GM12801 (cell line): Measurements from ENCODE around the gene TRIM67.

Source experiments
- TF ChIP-seq, protein P1 (sequence below): IDR thresholded peaks from one replicate; pipeline ENCODE4 v1.5.1; 2011; ENCODE audit warnings: control low read depth; ENCODE audit not compliant: insufficient read length; ENCODE audit errors: extremely low read depth

The TRIM67 gene

DNA sequence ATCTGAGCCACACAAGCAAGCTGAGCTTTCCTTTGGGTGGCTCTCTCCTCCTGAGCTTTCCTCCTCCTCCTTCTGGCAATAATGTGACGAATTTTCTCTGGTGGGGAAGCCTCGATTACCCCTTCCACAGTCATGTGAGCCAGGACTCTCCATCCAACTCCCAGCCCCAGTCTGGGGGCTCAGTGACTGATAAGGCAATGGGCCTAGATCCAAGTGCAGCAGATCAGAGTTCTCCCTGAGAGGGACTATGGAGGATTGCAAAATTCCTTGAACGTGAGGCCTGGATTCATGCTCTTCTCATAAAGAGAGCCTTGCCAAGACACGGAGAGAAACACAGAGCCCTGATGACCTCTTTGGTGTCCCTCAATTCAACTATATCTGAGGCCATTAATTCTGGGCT lies 31.3 kb upstream of the TRIM67 start:
- TF ChIP-seq, protein P1, sequence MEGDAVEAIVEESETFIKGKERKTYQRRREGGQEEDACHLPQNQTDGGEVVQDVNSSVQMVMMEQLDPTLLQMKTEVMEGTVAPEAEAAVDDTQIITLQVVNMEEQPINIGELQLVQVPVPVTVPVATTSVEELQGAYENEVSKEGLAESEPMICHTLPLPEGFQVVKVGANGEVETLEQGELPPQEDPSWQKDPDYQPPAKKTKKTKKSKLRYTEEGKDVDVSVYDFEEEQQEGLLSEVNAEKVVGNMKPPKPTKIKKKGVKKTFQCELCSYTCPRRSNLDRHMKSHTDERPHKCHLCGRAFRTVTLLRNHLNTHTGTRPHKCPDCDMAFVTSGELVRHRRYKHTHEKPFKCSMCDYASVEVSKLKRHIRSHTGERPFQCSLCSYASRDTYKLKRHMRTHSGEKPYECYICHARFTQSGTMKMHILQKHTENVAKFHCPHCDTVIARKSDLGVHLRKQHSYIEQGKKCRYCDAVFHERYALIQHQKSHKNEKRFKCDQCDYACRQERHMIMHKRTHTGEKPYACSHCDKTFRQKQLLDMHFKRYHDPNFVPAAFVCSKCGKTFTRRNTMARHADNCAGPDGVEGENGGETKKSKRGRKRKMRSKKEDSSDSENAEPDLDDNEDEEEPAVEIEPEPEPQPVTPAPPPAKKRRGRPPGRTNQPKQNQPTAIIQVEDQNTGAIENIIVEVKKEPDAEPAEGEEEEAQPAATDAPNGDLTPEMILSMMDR = no peak

DNA sequence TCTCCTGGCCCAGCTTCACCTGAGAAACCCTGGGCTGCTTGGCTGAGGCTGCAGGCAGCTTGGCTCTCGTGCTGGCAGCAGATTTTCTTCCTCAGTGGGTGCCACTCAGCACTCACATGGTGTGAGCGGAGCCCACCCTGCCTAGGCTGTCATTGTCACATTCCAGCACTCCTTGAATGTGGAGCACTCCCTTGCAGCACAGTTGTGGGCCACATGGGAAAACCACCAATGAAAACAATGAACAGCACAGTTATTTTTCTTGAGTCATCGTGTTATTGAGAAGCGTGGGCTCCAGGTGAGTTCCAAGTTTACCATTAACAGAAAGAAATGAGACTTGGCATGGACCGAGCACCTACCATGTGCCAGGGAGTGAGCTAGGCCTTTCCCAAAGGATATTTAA lies 27.2 kb upstream of the TRIM67 start:
- TF ChIP-seq, protein P1 = no peak

DNA sequence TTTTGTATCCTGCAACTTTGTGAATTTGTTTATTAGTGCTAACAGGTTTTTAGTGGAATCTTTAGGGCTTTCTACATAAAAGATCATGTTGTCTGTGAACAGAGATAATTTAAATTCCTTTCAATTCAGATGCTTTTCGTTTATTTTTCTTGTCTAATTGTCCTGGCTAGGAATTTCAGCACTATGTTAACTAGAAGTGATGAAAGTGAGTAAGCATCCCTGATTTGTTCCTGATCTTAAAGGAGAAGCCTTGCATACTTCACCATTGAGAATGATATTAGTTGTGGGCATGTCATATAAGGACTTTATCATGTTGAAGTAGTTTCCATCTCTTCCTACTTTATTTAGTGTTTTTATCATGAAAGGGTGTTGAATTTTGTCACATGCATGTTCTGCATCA lies 23.6 kb upstream of the TRIM67 start:
- TF ChIP-seq, protein P1 = no peak

- TF ChIP-seq, protein P1 = no peak
Observed at GRCh38 chr1:231139125-231139649, 22.7 kb upstream of the TRIM67 start.

GRCh38 chr1:231139659-231140654 lies 21.9 kb upstream of the TRIM67 start:
- TF ChIP-seq, protein P1 = no peak

GRCh38 chr1:231144416-231145193 lies 17.3 kb upstream of the TRIM67 start:
- TF ChIP-seq, protein P1 = no peak

DNA sequence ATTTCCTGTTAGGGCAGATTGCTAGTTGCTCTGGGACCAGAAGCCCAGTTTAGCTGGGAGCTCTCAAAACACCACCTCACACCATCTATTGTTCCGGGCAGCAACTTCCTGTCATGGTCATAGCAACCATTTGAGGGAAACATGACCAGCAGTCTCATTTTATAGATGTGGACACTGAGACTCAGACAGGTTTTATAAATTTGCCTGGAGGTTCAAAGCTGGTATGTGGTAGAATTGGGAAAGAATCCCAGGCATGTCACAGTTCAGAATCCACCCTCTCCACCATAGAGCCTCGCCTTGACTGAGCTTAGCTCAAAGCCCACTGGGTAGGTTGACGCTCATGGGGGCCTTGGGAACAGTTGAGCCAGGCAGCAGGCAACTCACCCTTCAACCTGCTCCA lies 14.0 kb upstream of the TRIM67 start:
- TF ChIP-seq, protein P1 = no peak
